ENCODE results near the gene HLF.

HLF gene

GRCh38 chr17:55275894-55276804, 11.4 kb downstream of the HLF start:
- no peak for DNase-seq (ENCODE audit: low spot score)

- no peak for DNase-seq (ENCODE audit: low spot score)
Observed at GRCh38 chr17:55278173-55278961, 13.6 kb downstream of the HLF start.

- DNase-seq (ENCODE audit: low spot score) = no peak
Observed at GRCh38 chr17:55279203-55279602, 14.4 kb downstream of the HLF start.

GRCh38 chr17:55279788-55280187, 15.0 kb downstream of the HLF start:
- DNase-seq (ENCODE audit: low spot score) = no peak

GRCh38 chr17:55280212-55280611, 15.5 kb downstream of the HLF start:
- DNase-seq (ENCODE audit: low spot score) = no peak

- DNase-seq (ENCODE audit: low spot score) = no peak
Observed at GRCh38 chr17:55281649-55282378, 17.1 kb downstream of the HLF start.

- no peak for DNase-seq (ENCODE audit: low spot score)
Observed at GRCh38 chr17:55282379-55282702, 17.6 kb downstream of the HLF start.

GRCh38 chr17:55282741-55283140, 18.0 kb downstream of the HLF start:
- DNase-seq (ENCODE audit: low spot score) = no peak

GRCh38 chr17:55283256-55283965, 18.7 kb downstream of the HLF start:
- DNase-seq (ENCODE audit: low spot score) = no peak

GRCh38 chr17:55284001-55284884, 19.5 kb downstream of the HLF start:
- no peak for DNase-seq (ENCODE audit: low spot score)

GRCh38 chr17:55284944-55285339, 20.2 kb downstream of the HLF start:
- DNase-seq (ENCODE audit: low spot score) = no peak

- no peak for DNase-seq (ENCODE audit: low spot score)
Observed at GRCh38 chr17:55285340-55286301, 20.9 kb downstream of the HLF start.

- peak; percentile 9 for DNase-seq (ENCODE audit: low spot score)
Observed at GRCh38 chr17:55286681-55287589, 22.2 kb downstream of the HLF start.

- no peak for DNase-seq (ENCODE audit: low spot score)
Observed at GRCh38 chr17:55288356-55289105, 23.8 kb downstream of the HLF start.

GRCh38 chr17:55289106-55289446, 24.3 kb downstream of the HLF start:
- DNase-seq (ENCODE audit: low spot score) = no peak

- DNase-seq (ENCODE audit: low spot score) = no peak
Observed at GRCh38 chr17:55289978-55290377, 25.2 kb downstream of the HLF start.

- no peak for DNase-seq (ENCODE audit: low spot score)
Observed at GRCh38 chr17:55290492-55291113, 25.8 kb downstream of the HLF start.

- DNase-seq (ENCODE audit: low spot score) = no peak
Observed at GRCh38 chr17:55291114-55291507, 26.4 kb downstream of the HLF start.

Data from SW480 (cell line).